GM21786 (cell line): ENCODE measurements around the gene ZNF672.
"Not testable (repeated sequence)": the region's sequence is repeated elsewhere in the genome, so short reads cannot be mapped to it uniquely, and the experiment has no call there.

Experiments used
- ATAC-seq: cut with Tn5 transposase; IDR thresholded peaks from one replicate; pipeline ENCODE4 v1.9.1; 2021; ENCODE audit not compliant: unreplicated experiment

The ZNF672 gene

DNA sequence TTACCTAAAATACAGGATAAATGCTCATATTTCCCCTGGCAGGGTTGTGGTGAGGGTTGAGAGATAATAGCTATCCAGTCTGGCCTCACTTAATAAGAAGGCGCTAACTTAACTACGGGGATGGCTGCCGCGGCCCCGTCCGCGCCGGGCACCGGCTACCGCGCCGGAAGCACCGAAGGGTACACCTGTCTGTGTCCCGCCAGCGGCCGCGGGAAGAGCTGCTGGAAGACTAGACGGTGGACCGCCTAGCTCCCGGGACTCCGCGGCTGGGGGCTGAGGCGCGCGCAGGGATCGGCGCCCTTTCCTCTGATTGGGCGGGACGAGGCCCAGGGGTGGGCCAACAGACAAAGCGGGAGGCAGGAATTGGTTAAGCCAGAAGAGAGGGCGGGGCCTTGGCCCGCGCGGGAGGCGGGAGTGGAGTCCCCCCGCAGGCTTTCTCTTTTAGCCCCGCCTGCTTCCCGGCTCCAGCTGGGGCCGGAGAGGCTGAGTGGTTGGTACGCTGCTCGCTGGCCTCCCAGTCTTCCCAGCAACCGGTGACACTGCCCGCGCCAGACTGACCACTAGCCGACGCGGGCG, at the start of gene ZNF672:
Gene ZNF672 (plus strand): TSS at position 444 of the 576 bp plus-strand sequence. CDS start 9,051 bp downstream, outside the sequence.
- ATAC-seq, result peak; percentile 75

- ATAC-seq, result no peak
Measured at GRCh38 chr1:248788327-248788726, 49.7 kb upstream of the ZNF672 start.

GRCh38 chr1:248789337-248789736, 48.7 kb upstream of the ZNF672 start:
- ATAC-seq, result not testable (repeated sequence)

DNA sequence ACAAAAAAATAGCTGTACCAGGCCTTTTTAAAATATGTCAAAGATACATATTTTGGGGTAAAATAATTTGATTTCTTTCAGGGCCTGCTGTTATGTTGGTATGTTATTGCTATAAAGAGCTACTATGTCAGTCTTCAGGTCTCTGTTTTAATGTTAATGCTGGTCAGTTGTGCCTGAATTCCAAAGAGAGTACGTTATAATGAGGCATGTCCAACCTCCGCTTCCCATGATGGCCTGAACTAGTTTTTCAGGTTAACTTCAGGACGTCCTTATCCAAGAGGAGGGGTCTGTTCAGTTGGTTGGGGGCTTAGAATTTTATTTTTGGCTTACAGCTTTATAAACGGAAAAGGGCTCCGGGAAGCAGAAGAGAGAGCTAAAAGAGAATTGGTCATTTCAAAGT, 47.6 kb upstream of the ZNF672 start:
- no peak for ATAC-seq

- ATAC-seq, result no peak
Measured at GRCh38 chr1:248791010-248791409, 47.0 kb upstream of the ZNF672 start.

GRCh38 chr1:248792342-248792741, 45.7 kb upstream of the ZNF672 start:
- no peak for ATAC-seq

GRCh38 chr1:248793592-248793991, 44.4 kb upstream of the ZNF672 start:
- peak; percentile 86 for ATAC-seq

DNA sequence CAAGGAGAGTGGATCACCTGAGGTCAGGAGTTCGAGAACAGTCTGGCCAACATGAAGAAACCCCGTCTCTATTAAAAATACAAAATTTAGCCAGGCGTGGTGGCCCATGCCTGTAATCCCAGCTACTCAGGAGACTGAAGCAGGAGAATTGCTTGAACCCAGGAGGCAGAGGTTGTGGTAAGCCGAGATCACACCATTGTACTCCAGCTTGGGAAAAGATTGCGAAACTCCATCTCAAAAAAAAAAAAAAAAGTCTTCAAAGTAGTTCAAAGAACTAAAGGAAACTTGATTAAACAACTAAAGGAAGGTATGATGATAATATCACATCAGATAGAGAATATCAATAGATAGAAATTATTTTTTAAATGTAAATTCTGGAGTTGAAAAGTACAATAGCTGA, 43.4 kb upstream of the ZNF672 start:
- ATAC-seq, result not testable (repeated sequence)

DNA sequence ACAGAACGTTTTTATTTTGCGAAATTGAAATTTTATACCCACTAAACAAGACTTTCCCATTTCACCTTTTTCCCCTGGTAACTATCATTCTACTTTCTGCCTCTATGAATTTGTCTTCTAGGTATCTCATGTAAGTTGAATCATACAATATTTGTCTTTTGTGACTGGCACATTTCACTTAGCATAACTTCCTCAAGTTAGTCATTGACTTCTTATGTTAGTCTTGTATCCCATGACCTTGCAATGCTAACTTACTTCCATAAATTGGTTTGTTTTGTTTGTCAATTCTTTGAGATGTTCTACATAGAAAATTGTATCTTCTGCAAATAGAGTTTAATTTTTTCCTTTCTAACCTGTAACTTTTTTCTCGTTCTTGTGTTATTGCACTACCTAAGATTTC, 39.2 kb upstream of the ZNF672 start:
- no peak for ATAC-seq

DNA sequence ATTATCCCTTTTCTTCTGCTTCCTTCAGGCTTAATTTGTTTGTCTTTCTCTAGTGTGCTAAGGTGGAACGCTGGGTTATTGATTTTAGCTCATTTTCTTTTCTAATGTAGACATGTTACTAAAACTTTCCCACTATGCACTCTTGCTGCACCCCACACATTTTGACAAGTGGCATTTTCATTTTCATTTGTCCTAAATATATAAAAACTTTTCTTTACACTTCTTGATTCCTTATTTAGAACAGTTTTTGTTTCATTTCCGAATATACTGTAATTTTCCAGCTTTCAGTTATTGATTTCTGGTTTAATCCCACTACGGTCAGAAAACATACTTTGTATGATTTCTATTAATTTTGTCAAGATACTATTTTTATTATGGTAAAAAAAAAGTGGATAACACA, 37.6 kb upstream of the ZNF672 start:
- no peak for ATAC-seq

GRCh38 chr1:248802454-248802853, 35.6 kb upstream of the ZNF672 start:
- no peak for ATAC-seq

- ATAC-seq, result not testable (repeated sequence)
Measured at GRCh38 chr1:248803501-248803900, 34.5 kb upstream of the ZNF672 start.

GRCh38 chr1:248804771-248805681, 33.0 kb upstream of the ZNF672 start:
- ATAC-seq, result peak; percentile 93

- no peak for ATAC-seq
Measured at GRCh38 chr1:248805876-248806275, 32.1 kb upstream of the ZNF672 start.

DNA sequence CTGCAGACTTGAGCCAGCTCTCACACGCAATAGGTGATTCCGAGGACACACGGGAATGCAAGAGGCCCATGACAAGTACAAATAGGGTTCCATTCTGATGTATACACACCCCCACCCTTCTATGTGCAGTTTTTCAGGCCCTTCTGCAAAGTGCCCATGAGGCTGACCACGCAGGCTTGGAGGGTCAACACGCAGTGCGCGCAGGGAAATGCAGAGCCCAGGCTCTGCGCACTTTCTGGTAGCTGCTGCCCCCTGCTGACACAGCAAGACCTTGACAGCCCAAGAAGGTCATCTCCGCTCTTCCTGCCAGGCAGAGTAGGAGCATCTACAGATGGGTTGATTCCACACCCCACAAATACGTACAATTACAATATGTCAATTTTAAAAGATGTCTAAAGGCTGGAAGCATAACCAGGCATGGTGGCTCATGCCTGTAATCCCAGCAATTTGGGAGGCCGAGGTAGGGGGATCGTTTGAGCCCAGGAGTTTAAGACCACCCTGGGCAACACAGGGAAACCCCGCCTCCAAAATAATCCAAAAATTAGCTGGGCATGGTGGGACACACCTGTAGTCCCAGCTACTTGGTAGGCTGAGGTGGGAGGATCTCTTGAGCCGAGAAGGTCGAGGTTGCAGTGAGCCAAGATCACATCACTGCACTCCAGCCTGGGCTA, 30.8 kb upstream of the ZNF672 start:
- ATAC-seq, result peak; percentile 47

DNA sequence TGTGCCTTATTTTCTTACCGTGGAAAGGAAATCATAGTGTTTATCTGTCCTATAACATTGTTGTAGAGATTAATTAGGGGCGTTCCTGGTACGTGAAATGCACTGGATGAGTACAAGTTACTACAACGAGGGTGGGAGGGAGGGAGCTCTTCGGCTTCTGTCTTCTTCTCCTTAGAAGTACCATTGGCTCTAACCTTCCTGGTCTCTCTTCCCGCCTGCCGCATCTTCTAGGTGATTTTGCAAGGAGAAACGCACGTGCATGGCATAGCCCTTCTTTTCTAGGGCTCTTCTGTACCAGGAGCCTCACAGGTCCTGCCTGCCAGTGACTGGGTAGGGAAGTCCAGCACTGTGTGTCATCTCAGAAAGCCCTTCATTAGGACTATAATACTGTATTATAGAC, 29.1 kb upstream of the ZNF672 start:
- ATAC-seq, result no peak

- ATAC-seq, result no peak
Measured at GRCh38 chr1:248810000-248810726, 27.9 kb upstream of the ZNF672 start.

GRCh38 chr1:248810727-248811513, 27.1 kb upstream of the ZNF672 start:
- ATAC-seq, result no peak

GRCh38 chr1:248811514-248812490, 26.2 kb upstream of the ZNF672 start:
- ATAC-seq, result no peak
